A549 treated with AZD2906 at 1 μM for 4 hours (cell line): ENCODE data around the gene KIAA0586. TPM values are rescaled to one million over a fixed set of nuclear protein-coding genes. Genes with fewer than 3 reads are reported as not detected.

Source experiments
- total RNA-seq: library from RNA; stranded (reverse); fragments of 200-300 nt; extraction: Qiagen RNA extraction; gene quantifications from 5 replicates; pipeline ENCODE4 v1.2.3, GENCODE V29; 2022

The KIAA0586 gene
- total RNA-seq: 6.8 to 9.8 TPM (median 6.9 TPM) in 5 replicates

GRCh38 chr14:58427281-58428117 is at the start of gene KIAA0586, which contains the start of gene TIMM9:
TSS of gene KIAA0586 (plus strand) at chr14:58427719. CDS start at chr14:58428265, 546 bp downstream.
TSS of gene TIMM9 (minus strand) at chr14:58427531. CDS start at chr14:58411945, 15,586 bp downstream.

GRCh38 chr14:58395812-58396788 is 31.4 kb upstream of the KIAA0586 start, which contains the start of gene TOMM20L:
TSS of gene TOMM20L (plus strand) at chr14:58395930. CDS start at chr14:58395958, 28 bp downstream.

Other genes with a start within 250 kb of the KIAA0586 start
- gene ACTR10, start 227.6 kb upstream of the KIAA0586 start, total RNA-seq: 43.6 to 50.1 TPM (median 44.4 TPM) in 5 replicates
- gene PSMA3, start 182.9 kb upstream of the KIAA0586 start, total RNA-seq: 174 to 243 TPM (median 183 TPM) in 5 replicates
- gene ARID4A, start 129.2 kb upstream of the KIAA0586 start, total RNA-seq: 3.9 to 6.6 TPM (median 5.1 TPM) in 5 replicates
- not detected in 5 replicates for gene TOMM20L, start 31.8 kb upstream of the KIAA0586 start, total RNA-seq
- gene TIMM9, start 188 bp upstream of the KIAA0586 start, total RNA-seq: 61.5 to 83.4 TPM (median 64.5 TPM) in 5 replicates
- gene DACT1, start 210.2 kb downstream of the KIAA0586 start, total RNA-seq: 0.34 to 0.74 TPM (median 0.64 TPM) in 5 replicates